ENCODE results near the gene ZBTB34. TPM values are rescaled to one million over a fixed set of nuclear protein-coding genes. Genes with fewer than 3 reads are reported as not detected.

Gene ZBTB34
- total RNA-seq, 1 experiment from 2014 or later, result 15.8 TPM

GRCh38 chr9:126844085-126844484 lies 16.4 kb upstream of the ZBTB34 start:
- H2BK5ac ChIP-seq (ENCODE audit: insufficient read length, low read length), result no peak overlapping the region
- no peak overlapping the region for H3K9ac ChIP-seq (ENCODE audit: extremely low read depth, insufficient read length, low read length)
- WGBS (ENCODE audit: extremely low coverage, insufficient read length, low lambda C conversion rate), result no CpG with 5 or more reads among the region's 5 CpGs

More at GRCh38 chr9:126844085-126844484, 16.4 kb upstream of the ZBTB34 start:
- no peak overlapping the region for H3K4ac ChIP-seq (ENCODE audit: low read depth, low read length)
- H3K14ac ChIP-seq (ENCODE audit: insufficient read depth, low read length), result no peak overlapping the region
- no peaks in the 10 kb centered on the region for H3K79me2 ChIP-seq (ENCODE audit: insufficient read depth, low read length)
- no peak for DNase-seq
- no peak overlapping the region for H4K8ac ChIP-seq (replicated peaks; ENCODE audit: insufficient read length, low read depth, low read length)
- H2BK120ac ChIP-seq (ENCODE audit: low read depth, low read length, poor library complexity, severe bottlenecking), result no peak overlapping the region
- H3K9me3 ChIP-seq (ENCODE audit: control insufficient read depth, low read depth, low read length), result no peaks in the 10 kb centered on the region
- H3T11ph ChIP-seq (ENCODE audit: low read length), result no peak overlapping the region
- H3K18ac ChIP-seq (ENCODE audit: insufficient read length, low read depth, low read length), result no peak overlapping the region
- no peak overlapping the region for H2BK20ac ChIP-seq (ENCODE audit: low read depth, low read length, poor library complexity, severe bottlenecking)
- no peaks in the 10 kb centered on the region for H4K20me1 ChIP-seq (ENCODE audit: control insufficient read depth, insufficient read depth, insufficient read length)
- H3K4me1 ChIP-seq (ENCODE audit: insufficient read depth, low read length), result no peaks in the 10 kb centered on the region
- H2AFZ ChIP-seq (ENCODE audit: low read length), result no peak overlapping the region
- H3K4me1 Mint-ChIP-seq, result no peaks in the 10 kb centered on the region; a peak in 1 of 4 replicates
- H3K23me2 ChIP-seq (ENCODE audit: insufficient read length, low read depth, low read length, poor library complexity, severe bottlenecking), result no peaks in the 10 kb centered on the region
- H3K27me3 Mint-ChIP-seq (ENCODE audit: low read depth), result peaks cover 3% of the 10 kb centered on the region
- no peak overlapping the region for H3K27ac Mint-ChIP-seq
- no peak overlapping the region for H3K4me2 ChIP-seq (ENCODE audit: insufficient read depth, insufficient read length, low read length)
- no peak overlapping the region for H4K5ac ChIP-seq (ENCODE audit: insufficient read length, low read depth, low read length)
- no peak overlapping the region for H3K4me3 Mint-ChIP-seq
- H3K9me3 Mint-ChIP-seq, result no peaks in the 10 kb centered on the region
- H2BK12ac ChIP-seq (ENCODE audit: insufficient read length, low read depth, low read length), result no peak overlapping the region
- no peak for TF ChIP-seq CTCF (conservative IDR thresholded peaks at IDR 0.05)
- H2AK5ac ChIP-seq (ENCODE audit: insufficient read length, low read length), result no peak overlapping the region
- H4K91ac ChIP-seq (ENCODE audit: insufficient read length, low read depth, low read length), result no peak overlapping the region
- no peaks in the 10 kb centered on the region for H3K36me3 Mint-ChIP-seq (ENCODE audit: insufficient read depth in 1 of 3, low read depth in 3 of 3)
- no peak overlapping the region for H3K23ac ChIP-seq (ENCODE audit: insufficient read length, low read depth, low read length)
- no peak overlapping the region for H3K56ac ChIP-seq (ENCODE audit: insufficient read length, low read depth, low read length)
- no peaks in the 10 kb centered on the region for H3K79me1 ChIP-seq (ENCODE audit: insufficient read depth, low read depth, low read length, poor library complexity, severe bottlenecking)
- no peak overlapping the region for H3K27ac ChIP-seq (ENCODE audit: insufficient read length, low read depth, low read length)
- H2BK15ac ChIP-seq (ENCODE audit: low read depth, low read length), result no peak overlapping the region
- no peaks in the 10 kb centered on the region for H3K27me3 ChIP-seq (ENCODE audit: insufficient read depth, low read length)
